SJCRH30 (cell line): ENCODE results near the gene LAIR2. TPM values are rescaled to one million over a fixed set of nuclear protein-coding genes. Genes with fewer than 3 reads are reported as not detected.
"Not testable (repeated sequence)": the region's sequence is repeated elsewhere in the genome, so short reads cannot be mapped to it uniquely, and the experiment has no call there.

Source experiments
- DNase-seq, 2 experiments: peaks; one replicate each; pipeline ENCODE4 v3.0.0-alpha.2; 2015 to 2020
- H3K27ac ChIP-seq: fragments of 250-450 bp; sonication (Bioruptor Pico); 2 replicates; pipeline ENCODE4 v1.5.1; 2020; ENCODE audit warnings: mild to moderate bottlenecking, moderate library complexity
- H3K27me3 ChIP-seq: fragments of 250-450 bp; sonication (Bioruptor Pico); 2 replicates; pipeline ENCODE4 v1.5.1; 2020; ENCODE audit warnings: mild to moderate bottlenecking, moderate library complexity
- H3K36me3 ChIP-seq: fragments of 250-450 bp; sonication (Bioruptor Pico); 2 replicates; pipeline ENCODE4 v1.5.1; 2020; ENCODE audit warnings: mild to moderate bottlenecking, moderate library complexity
- H3K4me1 ChIP-seq: fragments of 250-450 bp; sonication (Bioruptor Pico); 2 replicates; pipeline ENCODE4 v1.5.1; 2020; ENCODE audit warnings: mild to moderate bottlenecking, moderate library complexity
- H3K4me3 ChIP-seq: fragments of 250-450 bp; sonication (Bioruptor Pico); 2 replicates; pipeline ENCODE4 v1.5.1; 2020; ENCODE audit warnings: mild to moderate bottlenecking, moderate library complexity
- H3K9me3 ChIP-seq: fragments of 250-450 bp; sonication (Bioruptor Pico); replicated peaks from 2 replicates; pipeline ENCODE4 v1.5.1; 2020; ENCODE audit warnings: mild to moderate bottlenecking, moderate library complexity
- total RNA-seq: library from RNA; depleted of rRNA; stranded (reverse); fragments of >200 nt; shearing (Covaris generic); gene quantifications from 2 replicates; pipeline ENCODE4 v1.2.3, GENCODE V29; 2014

LAIR2 gene
- total RNA-seq, 1 experiment from 2014 or later: not detected

DNA sequence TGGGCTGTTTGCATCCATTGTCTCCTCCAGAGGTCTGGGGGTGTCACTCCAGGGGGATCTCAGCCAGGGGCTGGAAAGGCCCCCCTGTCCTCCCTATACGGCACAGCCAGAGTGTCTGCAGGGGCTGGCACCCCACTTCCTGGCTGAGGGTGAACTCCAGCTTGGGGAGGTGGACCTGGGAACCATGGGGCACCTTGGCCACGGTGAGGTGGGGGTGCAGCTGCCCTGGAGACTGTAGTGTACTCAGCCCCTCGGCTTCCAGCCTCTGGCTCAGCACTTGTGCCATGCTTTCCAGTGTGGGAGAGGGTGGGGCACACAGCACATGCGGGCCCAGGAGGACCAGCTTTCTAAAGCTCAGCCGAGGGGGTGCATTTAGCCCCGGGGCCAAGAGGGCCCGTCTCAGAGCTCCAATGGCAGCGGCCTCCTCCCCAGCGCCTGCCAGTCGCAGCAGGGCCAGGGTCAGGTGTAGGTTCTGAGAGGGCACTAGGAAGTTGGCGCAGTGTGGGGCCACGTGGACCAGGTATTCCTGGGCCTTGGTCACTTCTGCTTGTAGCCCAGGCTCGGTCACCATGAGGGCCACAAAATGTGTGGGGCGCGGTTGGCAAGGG is 40.5 kb upstream of the LAIR2 start:
- H3K27ac ChIP-seq: no peak overlapping the region

DNA sequence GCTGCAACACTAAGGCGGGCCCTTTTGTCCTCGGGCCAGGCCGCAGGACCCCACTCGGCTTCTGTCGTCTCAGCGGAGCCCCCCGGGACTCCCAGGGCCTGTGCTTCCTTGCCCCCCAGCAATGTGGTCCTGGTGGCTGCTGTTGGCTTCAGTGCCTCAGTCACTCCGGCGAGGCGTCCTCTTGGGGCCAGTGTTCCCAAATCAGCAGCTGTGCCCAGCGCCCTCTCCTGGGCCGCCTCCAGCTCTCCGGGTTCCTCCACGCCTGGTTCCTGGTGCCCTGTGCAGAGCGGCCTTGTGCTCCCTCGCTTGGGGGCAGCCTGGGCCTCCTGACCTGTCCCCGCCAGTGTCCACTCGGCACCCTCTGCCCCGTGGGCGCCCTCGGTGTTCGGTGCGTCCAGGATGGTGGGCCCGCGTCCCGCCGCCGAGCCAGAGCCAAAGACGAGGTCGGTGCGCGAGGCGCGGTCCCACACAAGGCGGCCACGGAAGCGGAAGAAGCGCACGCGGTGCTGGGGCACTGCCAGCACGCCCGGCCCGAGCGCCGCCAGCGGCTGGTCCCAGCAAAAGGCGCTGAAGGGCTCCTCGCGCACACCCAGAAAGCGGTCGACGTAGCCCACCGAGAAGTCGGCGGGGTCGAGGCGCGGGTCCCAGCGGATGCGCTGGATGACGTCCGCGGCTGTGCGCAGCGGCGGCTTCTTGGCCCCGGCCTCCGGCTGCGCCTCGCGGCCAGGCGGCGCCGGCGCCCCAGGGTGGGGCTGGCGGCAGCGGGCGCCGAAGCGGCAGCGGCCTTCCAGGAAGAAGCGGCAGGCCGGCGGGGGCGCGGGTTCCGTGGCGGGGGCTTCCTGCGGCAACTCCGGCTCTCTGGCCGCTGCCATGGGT is 39.7 kb upstream of the LAIR2 start:
- Histone ChIP-seq H3K36me3 (peaks cover 19% of the 10 kb centered on the region), H3K9me3 (no peaks in the 10 kb centered on the region), H3K4me3 (peak overlapping the region; percentile 53), H3K27me3 (no peaks in the 10 kb centered on the region), H3K27ac (peak overlapping the region; percentile 43; the same call in 1 of the 2 replicates), H3K4me1 (no peaks in the 10 kb centered on the region)
- peak; percentile 30 to 36 for DNase-seq

More for the DNA sequence above, 40.5 kb upstream of the LAIR2 start:
- Histone ChIP-seq H3K4me1 (no peaks in the 10 kb centered on the region), H3K4me3 (peak overlapping the region; percentile 53; the same call in 1 of the 2 replicates), H3K36me3 (peaks cover 24% of the 10 kb centered on the region), H3K9me3 (no peaks in the 10 kb centered on the region), H3K27me3 (no peaks in the 10 kb centered on the region)
- DNase-seq: no peak

DNA sequence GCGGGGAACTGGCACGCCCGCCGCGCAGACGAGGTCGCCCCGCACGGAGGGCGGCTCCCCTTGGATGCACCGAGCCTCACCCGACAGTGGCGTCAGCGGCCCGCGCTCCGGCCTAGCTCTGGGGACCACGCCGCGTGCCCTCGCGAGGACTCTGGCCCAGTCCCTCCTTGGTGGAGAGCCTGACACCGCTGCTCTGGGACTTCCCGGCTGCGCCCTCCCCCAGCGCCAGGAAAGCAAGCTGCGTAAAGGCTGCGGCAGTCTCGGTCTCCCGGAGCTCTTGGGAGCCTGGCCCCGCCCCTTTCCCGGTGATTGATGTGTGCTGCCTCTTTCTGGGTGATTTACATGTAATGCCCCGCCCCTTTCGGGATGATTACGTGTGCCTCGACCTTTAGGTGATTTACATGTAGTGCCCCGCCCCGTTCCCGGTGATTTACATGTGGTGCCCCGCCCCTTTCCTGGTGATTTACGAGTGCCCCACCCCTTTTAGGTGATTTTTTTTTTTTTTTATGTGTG is 39.0 kb upstream of the LAIR2 start, which contains the start of gene LENG9:
LENG9 (minus strand) TSS at position 248 of the 513 bp plus-strand sequence. CDS start 252 bp downstream, outside the sequence.
- Histone ChIP-seq H3K9me3 (no peaks in the 10 kb centered on the region), H3K27ac (peak within 1 kb of the TSS; percentile 43; the same call in 1 of the 2 replicates), H3K4me1 (no peaks in the 10 kb centered on the region), H3K27me3 (no peaks in the 10 kb centered on the region), H3K36me3 (peaks cover 12% of the 10 kb centered on the region), H3K4me3 (peak within 1 kb of the TSS; percentile 53)
- DNase-seq: peak; percentile 91

DNA sequence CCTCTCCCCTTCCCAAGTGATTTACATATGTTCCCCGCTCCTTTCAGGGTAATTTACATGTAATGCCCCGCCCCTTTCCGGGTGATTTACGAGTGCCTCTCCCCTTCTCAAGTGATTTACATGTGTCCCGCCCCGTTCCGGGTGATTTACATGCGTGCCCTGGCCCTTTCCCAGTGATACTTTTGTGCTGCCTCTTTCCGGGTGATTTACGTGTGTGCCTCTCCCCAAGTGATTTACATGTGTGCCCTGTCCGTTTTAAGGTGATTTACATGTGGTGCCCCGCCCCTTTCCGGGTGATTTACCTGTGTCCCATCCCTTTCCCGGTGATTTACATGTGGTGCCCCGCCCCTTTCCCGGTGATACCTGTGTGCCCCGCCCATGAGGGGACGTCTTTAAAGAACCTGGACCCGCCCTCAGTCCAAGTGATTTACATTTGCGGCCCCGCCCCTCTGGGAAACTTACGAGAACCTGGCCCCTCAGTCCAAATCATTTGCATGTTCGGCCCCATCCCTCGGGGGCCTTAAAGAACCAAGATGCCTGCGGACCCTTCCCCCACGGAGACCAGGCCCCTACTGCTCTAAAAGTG is 38.5 kb upstream of the LAIR2 start:
- Histone ChIP-seq H3K4me1 (no peaks in the 10 kb centered on the region), H3K27ac (peak overlapping the region; percentile 6; the same call in 1 of the 2 replicates), H3K36me3 (peaks cover 8% of the 10 kb centered on the region), H3K9me3 (no peaks in the 10 kb centered on the region), H3K4me3 (peak overlapping the region; percentile 53), H3K27me3 (no peaks in the 10 kb centered on the region)
- DNase-seq: peak; percentile 79

DNA sequence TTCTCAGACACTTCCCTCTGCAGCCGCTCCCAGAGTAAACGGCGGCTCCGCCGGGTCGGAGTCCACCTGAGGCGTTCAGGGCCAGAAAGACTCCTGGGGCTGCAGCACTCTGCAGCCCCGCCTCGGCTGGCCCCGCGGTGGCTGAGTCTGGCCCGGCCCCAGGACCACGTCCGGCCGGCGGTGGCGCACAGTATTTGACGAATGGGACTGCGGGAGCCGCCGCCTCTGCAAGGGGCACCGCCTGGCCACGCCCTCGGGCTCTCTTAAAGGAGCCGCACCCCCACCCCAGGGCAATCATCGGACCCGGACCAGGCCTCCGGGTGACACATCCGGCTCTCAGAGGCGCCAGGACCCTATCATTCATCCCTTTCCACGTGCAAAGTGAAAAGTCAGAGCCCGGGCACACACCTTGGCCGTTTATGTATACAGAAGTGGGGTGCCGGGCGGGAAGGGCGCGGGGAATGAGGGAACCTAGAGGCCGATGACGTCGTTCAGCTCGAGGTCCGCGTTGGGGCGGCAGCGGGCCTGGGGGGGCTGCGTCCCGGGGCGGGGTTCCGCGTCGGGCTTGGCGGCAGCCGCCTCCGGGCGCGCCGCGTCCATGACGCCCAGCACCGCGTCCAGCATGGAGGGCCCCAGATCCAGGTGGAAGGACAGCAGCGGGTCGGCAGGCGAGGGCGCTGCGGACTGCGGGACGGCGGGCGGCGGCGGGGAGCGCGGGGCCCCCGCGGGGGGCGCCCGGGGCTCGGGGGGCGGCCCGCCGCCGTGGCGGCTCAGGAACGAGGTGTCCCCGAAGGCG is 37.8 kb upstream of the LAIR2 start:
- H3K4me3 ChIP-seq: peak overlapping the region; percentile 53
- no peaks in the 10 kb centered on the region for H3K9me3 ChIP-seq
- peaks cover 8% of the 10 kb centered on the region for H3K36me3 ChIP-seq
- no peaks in the 10 kb centered on the region; the same call in 1 of the 2 replicates for H3K4me1 ChIP-seq
- DNase-seq: peak; percentile 89 to 90
- H3K27ac ChIP-seq: peak overlapping the region; percentile 6; the same call in 1 of the 2 replicates
- peaks cover 1% of the 10 kb centered on the region; the same call in 1 of the 2 replicates for H3K27me3 ChIP-seq

DNA sequence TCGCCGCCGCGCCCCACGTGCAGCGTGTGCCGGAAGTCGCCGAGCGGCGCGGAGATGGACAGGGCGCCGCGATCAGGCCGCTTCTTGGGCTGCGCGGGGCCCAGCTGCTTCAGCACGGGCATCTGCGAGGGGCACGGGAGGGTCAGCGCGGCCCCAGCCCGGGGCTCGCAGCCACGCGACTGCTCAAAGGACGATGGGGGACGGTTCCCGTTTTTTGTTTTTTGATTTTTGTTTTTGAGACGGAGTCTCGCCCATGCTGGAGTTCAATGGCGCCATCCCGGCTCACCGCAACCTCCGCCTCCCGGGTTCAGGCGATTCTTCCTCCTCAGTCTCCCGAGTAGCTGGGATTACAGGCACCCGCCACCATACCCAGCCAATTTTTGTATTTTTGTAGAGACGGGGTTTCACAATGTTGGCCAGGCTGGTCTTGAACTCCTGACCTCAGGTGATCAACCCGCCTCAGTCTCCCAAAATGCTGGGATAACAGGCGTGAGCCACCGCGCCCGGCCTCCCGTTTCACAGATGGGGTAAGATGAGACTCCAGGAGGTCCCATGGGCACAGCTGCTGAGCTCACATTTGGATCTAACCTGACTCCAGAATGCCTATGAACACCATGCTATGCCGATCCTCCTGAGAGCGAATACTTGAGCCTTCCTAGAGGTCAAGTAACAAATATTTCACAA is 37.1 kb upstream of the LAIR2 start:
- Histone ChIP-seq H3K27me3 (peaks cover 7% of the 10 kb centered on the region), H3K4me3 (no peak overlapping the region), H3K27ac (no peak overlapping the region), H3K9me3 (no peaks in the 10 kb centered on the region), H3K36me3 (peaks cover 8% of the 10 kb centered on the region), H3K4me1 (no peaks in the 10 kb centered on the region; the same call in 1 of the 2 replicates)
- no peak for DNase-seq

DNA sequence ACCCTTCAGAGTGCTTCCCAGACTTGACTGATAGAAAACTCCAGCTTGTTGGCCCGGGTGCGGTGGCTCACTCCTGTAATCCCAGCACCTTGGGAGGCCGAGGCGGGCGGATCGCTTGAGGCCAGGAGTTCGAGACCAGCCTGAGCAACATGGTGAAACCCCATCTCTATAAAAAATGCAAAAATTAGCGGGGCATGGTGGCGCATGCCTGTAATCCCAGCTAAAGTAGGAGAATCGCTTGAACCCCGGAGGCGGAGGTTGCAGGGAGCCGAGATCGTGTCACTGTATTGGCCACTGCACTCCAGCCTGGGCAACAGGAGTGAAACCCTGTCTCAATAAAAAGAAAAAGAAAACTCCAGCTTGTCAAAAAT is 36.5 kb upstream of the LAIR2 start:
- not testable (repeated sequence) for H3K27ac ChIP-seq, DNase-seq, H3K36me3 ChIP-seq, H3K4me3 ChIP-seq, H3K27me3 ChIP-seq, H3K9me3 ChIP-seq, H3K4me1 ChIP-seq

DNA sequence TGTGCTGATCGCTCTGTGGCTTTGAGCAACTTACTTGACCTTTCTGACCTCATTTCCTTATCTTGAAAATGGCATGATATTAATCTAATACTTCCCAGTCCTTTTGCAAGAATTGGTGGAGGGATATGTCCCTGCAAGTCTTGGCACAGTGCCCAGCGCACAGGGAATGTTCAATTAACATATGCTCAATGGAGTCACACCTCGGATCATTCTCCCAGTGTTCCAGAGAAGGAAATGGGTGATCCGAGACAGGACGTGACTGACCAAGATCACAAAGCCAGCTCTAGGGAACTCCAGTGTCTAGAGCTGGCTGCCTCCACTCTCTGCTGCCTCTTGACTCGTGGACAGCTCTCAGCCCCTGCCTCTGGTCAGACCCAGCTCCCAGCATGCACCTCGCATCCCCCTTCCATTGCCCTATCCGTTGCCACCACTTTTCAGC is 33.1 kb upstream of the LAIR2 start:
- H3K27ac ChIP-seq: no peak overlapping the region
- DNase-seq: peak in 1 of 2 experiments; percentile 35
- no peaks in the 10 kb centered on the region for H3K9me3 ChIP-seq
- no peaks in the 10 kb centered on the region for H3K36me3 ChIP-seq
- no peak overlapping the region for H3K4me3 ChIP-seq
- no peaks in the 10 kb centered on the region; the same call in 1 of the 2 replicates for H3K4me1 ChIP-seq
- peaks cover 7% of the 10 kb centered on the region for H3K27me3 ChIP-seq

DNA sequence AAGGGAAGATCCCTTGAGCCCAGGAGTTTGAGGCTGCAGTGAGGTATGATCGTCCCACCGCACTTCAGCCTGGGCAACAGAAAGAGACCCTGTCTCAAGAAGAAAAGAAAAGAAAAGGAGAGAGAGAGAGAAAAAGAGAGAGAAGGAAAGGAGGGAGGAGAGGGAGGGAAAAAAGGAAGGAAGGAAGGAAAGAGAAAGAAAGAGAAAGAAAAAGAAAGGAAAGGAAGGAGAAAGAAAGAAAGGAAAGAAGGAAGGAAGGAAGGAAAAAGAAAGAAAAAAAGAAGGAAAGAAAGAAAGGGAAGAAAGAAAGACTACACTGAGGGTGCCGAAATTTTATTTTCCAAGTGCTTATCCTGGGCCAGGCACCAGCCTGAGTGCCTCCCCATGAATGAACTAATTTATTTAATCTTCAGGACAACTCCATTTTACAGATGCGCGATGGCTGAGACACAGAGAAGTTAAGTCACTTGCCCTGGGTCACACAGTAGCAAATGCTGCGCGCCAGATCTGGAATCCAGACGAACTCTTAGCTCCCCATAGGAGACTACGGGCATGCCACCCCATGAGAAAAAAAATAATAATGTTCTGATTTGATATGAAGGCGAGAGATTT is 32.2 kb upstream of the LAIR2 start:
- H3K9me3 ChIP-seq: no peaks in the 10 kb centered on the region
- no peak overlapping the region for H3K4me3 ChIP-seq
- H3K27me3 ChIP-seq: peaks cover 7% of the 10 kb centered on the region
- DNase-seq: no peak
- H3K4me1 ChIP-seq: no peaks in the 10 kb centered on the region; the same call in 1 of the 2 replicates
- H3K36me3 ChIP-seq: no peaks in the 10 kb centered on the region
- no peak overlapping the region for H3K27ac ChIP-seq

DNA sequence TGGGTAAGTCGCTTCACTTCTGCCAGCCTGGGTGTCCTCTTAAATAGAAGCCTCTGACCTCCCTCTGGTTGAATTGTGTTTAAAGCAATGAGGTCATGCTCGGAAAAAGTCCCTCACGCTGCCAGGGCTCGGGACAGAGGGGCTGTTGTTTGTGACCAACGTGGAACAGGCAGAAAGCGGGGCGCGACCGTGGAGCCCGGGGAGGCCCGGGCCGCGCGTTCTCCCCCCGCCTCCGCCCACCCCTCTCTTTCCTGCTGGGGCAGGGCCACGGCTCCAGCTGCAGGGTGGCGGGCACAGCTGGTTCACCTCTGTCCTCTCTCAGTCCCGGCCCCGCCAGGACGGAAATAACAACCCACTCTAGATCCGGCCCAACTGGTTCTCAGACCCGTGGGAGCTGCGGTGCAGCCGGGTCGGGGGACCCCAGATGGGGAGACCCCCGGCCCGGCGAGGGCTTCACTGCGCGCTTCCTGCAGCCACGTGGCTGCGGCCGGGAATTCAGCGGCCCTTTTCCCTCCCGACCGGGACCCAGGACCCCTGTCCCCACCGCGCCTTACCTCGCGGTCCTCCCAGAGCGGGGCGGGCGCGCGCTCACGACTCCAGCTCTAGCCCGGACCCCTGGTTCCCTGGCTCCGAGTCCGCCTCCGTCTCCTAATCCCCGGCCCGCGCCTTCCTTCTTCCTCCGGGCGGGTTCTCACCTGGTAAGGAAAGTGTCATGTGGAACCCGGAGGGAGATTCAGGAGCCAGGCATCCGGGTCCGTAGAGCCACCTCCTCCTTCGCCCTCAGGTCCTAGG is 31.4 kb upstream of the LAIR2 start:
- H3K9me3 ChIP-seq: no peaks in the 10 kb centered on the region
- H3K27ac ChIP-seq: no peak overlapping the region
- no peaks in the 10 kb centered on the region for H3K36me3 ChIP-seq
- DNase-seq: peak in 1 of 2 experiments; percentile 33
- H3K4me1 ChIP-seq: no peaks in the 10 kb centered on the region; the same call in 1 of the 2 replicates
- H3K4me3 ChIP-seq: peak overlapping the region; percentile 14
- H3K27me3 ChIP-seq: peaks cover 7% of the 10 kb centered on the region

DNA sequence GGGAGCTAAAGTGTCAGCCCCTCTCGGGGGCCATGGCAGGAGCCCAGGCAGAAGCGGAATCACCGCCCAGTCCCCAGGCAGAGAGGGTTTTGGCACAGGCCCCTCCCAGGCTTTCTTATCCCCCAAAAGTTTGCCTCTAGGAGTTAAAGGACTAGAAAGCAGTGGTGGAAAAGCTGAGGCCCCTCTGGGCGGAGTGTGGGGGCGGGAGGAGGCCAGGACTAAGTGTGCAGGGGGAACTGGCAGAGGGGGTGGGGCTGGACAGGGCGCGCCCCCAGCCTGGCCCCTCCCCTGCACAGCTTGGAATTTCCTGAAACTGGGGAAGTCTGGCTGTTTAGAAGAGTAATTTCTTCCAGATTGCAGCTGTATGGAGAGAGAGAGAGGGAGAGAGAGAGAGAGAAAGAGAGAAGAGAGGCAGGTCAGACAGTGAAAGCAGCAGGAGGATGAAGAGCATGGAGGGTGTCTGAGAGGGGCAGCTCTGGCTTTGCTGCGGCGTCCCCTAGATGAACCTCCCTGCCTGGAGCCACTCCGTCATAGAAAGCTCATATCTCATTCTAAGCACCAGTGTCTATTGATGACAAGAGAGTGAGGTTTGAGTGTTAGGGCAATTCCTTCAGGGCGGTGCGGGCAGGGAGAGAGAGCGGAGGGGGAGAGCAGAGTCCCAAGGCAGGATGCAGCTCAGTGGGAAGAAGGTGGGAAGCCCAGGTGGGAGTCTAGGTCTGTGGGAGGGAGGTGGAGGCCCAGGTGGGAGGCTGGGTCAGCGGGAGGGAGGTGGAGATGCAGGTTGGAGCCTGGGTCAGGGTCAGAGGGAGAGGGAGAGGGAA is 29.4 kb upstream of the LAIR2 start, which contains the start of gene CDC42EP5:
CDC42EP5 (minus strand) TSS at position 226 of the 821 bp plus-strand sequence. CDS start 7,749 bp downstream, outside the sequence.
- Histone ChIP-seq H3K36me3 (no peaks in the 10 kb centered on the region), H3K9me3 (no peaks in the 10 kb centered on the region)
- DNase-seq: peak; percentile 41 to 55

More for the DNA sequence above, 29.4 kb upstream of the LAIR2 start, which contains the start of gene CDC42EP5:
- Histone ChIP-seq H3K4me1 (no peaks in the 10 kb centered on the region; the same call in 1 of the 2 replicates), H3K27ac (no peak within 1 kb of the TSS), H3K27me3 (peaks cover 7% of the 10 kb centered on the region), H3K4me3 (no peak within 1 kb of the TSS)
